ENCODE measurements around the gene SERPINA5.

DNA sequence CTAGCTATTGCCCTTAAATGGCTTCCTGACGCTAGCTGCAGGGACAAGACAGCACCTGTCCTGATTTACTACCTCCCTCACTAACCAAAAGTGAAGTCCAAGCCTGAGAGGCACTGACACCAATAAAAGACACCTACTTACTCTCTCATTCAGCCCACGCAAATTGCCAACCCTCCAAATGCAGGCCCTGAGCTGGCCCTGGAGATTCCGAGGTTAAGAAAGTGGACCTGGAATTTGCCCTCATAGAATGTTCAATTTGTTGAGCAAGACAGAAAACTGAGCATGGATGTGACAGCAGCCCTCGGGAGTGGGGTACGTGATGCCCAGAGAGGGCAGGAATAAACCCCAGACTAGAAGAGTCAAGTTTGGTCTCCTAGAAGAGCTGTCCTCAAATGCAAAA is 47.4 kb downstream of the SERPINA5 start:
- TF ChIP-seq YY1 (IDR thresholded peaks at IDR 0.05; ENCODE audit: insufficient read depth, insufficient read length) (no peak), SUZ12 (IDR thresholded peaks at IDR 0.05; ENCODE audit: extremely low read depth, insufficient read depth, insufficient read length) (no peak)
